Liver (tissue), 9 donors: ENCODE data around the gene SLA2. TPM values are rescaled to one million over a fixed set of nuclear protein-coding genes. Genes with fewer than 3 reads are reported as not detected.
"Not testable (repeated sequence)": the region's sequence is repeated elsewhere in the genome, so short reads cannot be mapped to it uniquely, and the experiment has no call there.

Experiments
- DNase-seq: peaks from one replicate; pipeline ENCODE4 v3.0.0-alpha.2; 2017; ENCODE audit warnings: low spot score
- H3K27ac ChIP-seq, 2 donors: one replicate each; pipeline ENCODE4 v1.7.0; 2013; ENCODE audit warnings: inconsistent platforms in 2 of 2, low read length in 2 of 2, control low read depth in 1 of 2, low read depth in 1 of 2, mild to moderate bottlenecking in 1 of 2
- H3K27me3 ChIP-seq, 4 donors: one replicate each; pipeline versions ENCODE4 v1.6.1 to v1.7.0; 2013; ENCODE audit warnings: low read length in 3 of 4, inconsistent platforms in 1 of 4, mild to moderate bottlenecking in 1 of 4, moderate library complexity in 1 of 4; ENCODE audit not compliant: control insufficient read depth in 4 of 4, insufficient read depth in 4 of 4
- H3K36me3 ChIP-seq, 4 donors: one replicate each; pipeline versions ENCODE4 v1.6.1 to v1.7.0; 2013; ENCODE audit warnings: low read length in 3 of 4, mild to moderate bottlenecking in 3 of 4, low read depth in 1 of 4, moderate library complexity in 1 of 4; ENCODE audit not compliant: control insufficient read depth in 4 of 4, insufficient read depth in 3 of 4
- H3K4me1 ChIP-seq, 4 donors: one replicate each; pipeline versions ENCODE4 v1.6.1 to v1.7.0; 2013; ENCODE audit warnings: low read length in 3 of 4, mild to moderate bottlenecking in 3 of 4, moderate library complexity in 1 of 4; ENCODE audit not compliant: control insufficient read depth in 4 of 4, insufficient read depth in 4 of 4
- H3K4me3 ChIP-seq, 3 donors: one replicate each; pipeline versions ENCODE4 v1.6.1 to v1.7.0; 2013; ENCODE audit warnings: low read length in 3 of 3, control low read depth in 1 of 3, low read depth in 1 of 3, mild to moderate bottlenecking in 1 of 3
- H3K9ac ChIP-seq, 2 donors: one replicate each; pipeline ENCODE4 v1.7.0; 2013; ENCODE audit warnings: low read length in 2 of 2, mild to moderate bottlenecking in 2 of 2, moderate library complexity in 2 of 2, control low read depth in 1 of 2, low read depth in 1 of 2
- H3K9me3 ChIP-seq, 4 donors: one replicate each; pipeline versions ENCODE4 v1.6.1 to v1.7.0; 2013; ENCODE audit warnings: low read length in 3 of 4; ENCODE audit not compliant: control insufficient read depth in 4 of 4
- ATF3 ChIP-seq: IDR thresholded peaks from 2 replicates; pipeline ENCODE4 v1.6.1; 2016; ENCODE audit warnings: antibody characterized with exemption
- CTCF ChIP-seq: fragments of 150-350 bp; IDR thresholded peaks from 2 replicates; pipeline ENCODE4 v1.5.1; 2017; ENCODE audit warnings: improper control_type of control experiment, low read depth, low read length; ENCODE audit not compliant: missing input control
- EGR1 ChIP-seq, 2 donors: IDR thresholded peaks; 2 replicates each; pipeline ENCODE4 v1.6.1; 2016 to 2018; ENCODE audit warnings: antibody characterized with exemption in 2 of 2, low read depth in 2 of 2
- FOXA1 ChIP-seq: IDR thresholded peaks from 2 replicates; pipeline ENCODE4 v1.6.1; 2016; ENCODE audit warnings: antibody characterized with exemption
- FOXA2 ChIP-seq: IDR thresholded peaks from 2 replicates; pipeline ENCODE4 v1.6.1; 2016; ENCODE audit warnings: antibody characterized with exemption
- GABPA ChIP-seq, 2 donors: IDR thresholded peaks in 1 of 2; conservative IDR thresholded peaks in 1 of 2; 2 replicates each; pipeline ENCODE4 v1.6.1; 2016; ENCODE audit warnings: antibody characterized with exemption in 2 of 2, mild to moderate bottlenecking in 1 of 2, moderate library complexity in 1 of 2
- HNF4A ChIP-seq, 2 donors: conservative IDR thresholded peaks; 2 replicates each; pipeline ENCODE4 v1.6.1; 2016; ENCODE audit warnings: antibody characterized with exemption in 2 of 2, mild to moderate bottlenecking in 2 of 2
- HNF4G ChIP-seq: IDR thresholded peaks from 2 replicates; pipeline ENCODE4 v1.6.1; 2016; ENCODE audit warnings: antibody characterized with exemption
- JUND ChIP-seq, 2 donors: IDR thresholded peaks; 2 replicates each; pipeline ENCODE4 v1.6.1; 2016; ENCODE audit warnings: antibody characterized with exemption in 2 of 2
- MAX ChIP-seq: IDR thresholded peaks from 2 replicates; pipeline ENCODE4 v1.6.1; 2016; ENCODE audit warnings: antibody characterized with exemption
- NR2F2 ChIP-seq: IDR thresholded peaks from 2 replicates; pipeline ENCODE4 v1.6.1; 2016; ENCODE audit warnings: antibody characterized with exemption
- RAD21 ChIP-seq, 2 donors: IDR thresholded peaks; 2 replicates each; pipeline ENCODE4 v1.6.1; 2016; ENCODE audit warnings: antibody characterized with exemption in 2 of 2, mild to moderate bottlenecking in 2 of 2
- RXRA ChIP-seq, 2 donors: IDR thresholded peaks; 2 replicates each; pipeline ENCODE4 v1.6.1; 2017 to 2018; ENCODE audit warnings: antibody characterized with exemption in 2 of 2, mild to moderate bottlenecking in 1 of 2
- SP1 ChIP-seq: IDR thresholded peaks from 2 replicates; pipeline ENCODE4 v1.6.1; 2018; ENCODE audit warnings: antibody characterized with exemption, mild to moderate bottlenecking
- TAF1 ChIP-seq: conservative IDR thresholded peaks from 2 replicates; pipeline ENCODE4 v1.6.1; 2016; ENCODE audit warnings: antibody characterized with exemption, mild to moderate bottlenecking
- YY1 ChIP-seq: IDR thresholded peaks from 2 replicates; pipeline ENCODE4 v1.6.1; 2016; ENCODE audit warnings: antibody characterized with exemption, mild to moderate bottlenecking
- WGBS: extraction: QIAGEN DNeasy Blood & Tissue Kit; methylation state at CpG from one replicate; pipeline ENCODE4 v1.1.7; 2013; 5-methylcytosine and 5-hydroxymethylcytosine counted together
- polyA plus RNA-seq, 2 donors: library from polyadenylated mRNA; stranded (reverse) in 1 of 2; unstranded in 1 of 2; fragments of 200-250 nt in 1 of 2; fragments of >200 nt in 1 of 2; fragmentation: Nextera tagmentation in 1 of 2; extraction: Ambion mirVana in 1 of 2; gene quantifications; one replicate each; pipeline versions ENCODE4 v1.2.1 to v1.2.3, GENCODE V29; 2013 to 2015
- total RNA-seq, 2 donors: library from RNA; depleted of rRNA; stranded (reverse); fragments of >200 nt; gene quantifications; one replicate each; pipeline ENCODE4 v1.2.3, GENCODE V29; 2014
- TF ChIP-seq, protein P1 (sequence below): IDR thresholded peaks from 2 replicates; pipeline ENCODE4 v1.6.1; 2016; ENCODE audit warnings: antibody characterized with exemption, mild to moderate bottlenecking
- donor health status: healthy.
- donor health status: healthy.
- donor health status: healthy.
- donor health status: healthy.
- donor health status: healthy.

Gene SLA2, protein sequence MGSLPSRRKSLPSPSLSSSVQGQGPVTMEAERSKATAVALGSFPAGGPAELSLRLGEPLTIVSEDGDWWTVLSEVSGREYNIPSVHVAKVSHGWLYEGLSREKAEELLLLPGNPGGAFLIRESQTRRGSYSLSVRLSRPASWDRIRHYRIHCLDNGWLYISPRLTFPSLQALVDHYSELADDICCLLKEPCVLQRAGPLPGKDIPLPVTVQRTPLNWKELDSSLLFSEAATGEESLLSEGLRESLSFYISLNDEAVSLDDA
- 1 to 10 TPM in 1 of 2 donors, under 1 TPM in 1; 0.59 to 1.6 TPM for total RNA-seq
- polyA plus RNA-seq = under 1 TPM; 0.18 to 0.24 TPM

- TF ChIP-seq FOXA2 (no peak), HNF4A (conservative IDR thresholded peaks at IDR 0.05) (no peak), GABPA (IDR thresholded peaks at IDR 0.05 in 1 of 2, conservative IDR thresholded peaks at IDR 0.05 in 1 of 2) (no peak)
- no peaks in the 10 kb centered on the region for H3K36me3 ChIP-seq
- WGBS = 61% methylated on average over 9 of the region's 9 CpGs
- DNase-seq = no peak
- H3K4me1 ChIP-seq = no peaks in the 10 kb centered on the region
- H3K27me3 ChIP-seq = no peaks in the 10 kb centered on the region
- H3K4me3 ChIP-seq = peak within 1 kb of the TSS in 2 of 3 donors; percentile 14 to 20
- no peaks in the 10 kb centered on the region for H3K9me3 ChIP-seq
- peak within 1 kb of the TSS in 1 of 2 donors; percentile 22 for H3K9ac ChIP-seq
- H3K27ac ChIP-seq = no peak within 1 kb of the TSS
These were observed at the start of gene SLA2 for GRCh38 chr20:36645998-36646397. TSS of gene SLA2 (minus strand) at chr20:36646196. CDS start at chr20:36641335, 4,861 bp downstream.

DNA sequence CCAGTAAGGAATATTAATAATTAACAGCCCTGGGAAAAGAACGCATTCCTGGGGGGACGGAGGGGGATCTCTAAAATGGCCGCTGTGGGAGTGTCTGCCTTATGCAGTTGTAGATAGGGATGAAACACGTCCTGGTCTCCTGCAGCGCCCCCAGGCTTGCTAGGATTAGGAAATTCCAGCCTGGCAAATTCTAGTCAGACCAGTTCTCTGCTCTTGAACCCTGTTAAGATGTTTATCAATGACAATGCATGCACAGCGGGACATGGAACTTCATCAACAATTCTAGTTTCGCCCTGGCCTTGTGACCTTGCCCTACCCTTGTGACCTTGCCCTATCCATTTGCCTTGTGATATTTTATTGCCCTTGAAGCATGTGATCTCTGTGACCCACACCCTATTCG, 49.5 kb upstream of the SLA2 start:
- H3K4me1 ChIP-seq, H3K27me3 ChIP-seq, H3K36me3 ChIP-seq, H3K27ac ChIP-seq, H3K9ac ChIP-seq, H3K9me3 ChIP-seq, H3K4me3 ChIP-seq, DNase-seq: not testable (repeated sequence)
- WGBS = 97% methylated on average over 8 of the region's 8 CpGs

GRCh38 chr20:36688630-36689029, 42.6 kb upstream of the SLA2 start:
- Histone ChIP-seq H3K27ac (no peak overlapping the region), H3K9ac (no peak overlapping the region), H3K4me3 (no peak overlapping the region), H3K27me3 (no peaks in the 10 kb centered on the region), H3K36me3 (peaks cover 2 to 14% (median 7%) of the 10 kb centered on the region in 4 donors), H3K9me3 (no peaks in the 10 kb centered on the region), H3K4me1 (no peaks in the 10 kb centered on the region)
- WGBS = 84% methylated on average over 7 of the region's 7 CpGs
- DNase-seq = no peak
- TF ChIP-seq RXRA (IDR thresholded peaks at IDR 0.05) = no peak
- no peak for TF ChIP-seq NR2F2
- TF ChIP-seq, protein P1, sequence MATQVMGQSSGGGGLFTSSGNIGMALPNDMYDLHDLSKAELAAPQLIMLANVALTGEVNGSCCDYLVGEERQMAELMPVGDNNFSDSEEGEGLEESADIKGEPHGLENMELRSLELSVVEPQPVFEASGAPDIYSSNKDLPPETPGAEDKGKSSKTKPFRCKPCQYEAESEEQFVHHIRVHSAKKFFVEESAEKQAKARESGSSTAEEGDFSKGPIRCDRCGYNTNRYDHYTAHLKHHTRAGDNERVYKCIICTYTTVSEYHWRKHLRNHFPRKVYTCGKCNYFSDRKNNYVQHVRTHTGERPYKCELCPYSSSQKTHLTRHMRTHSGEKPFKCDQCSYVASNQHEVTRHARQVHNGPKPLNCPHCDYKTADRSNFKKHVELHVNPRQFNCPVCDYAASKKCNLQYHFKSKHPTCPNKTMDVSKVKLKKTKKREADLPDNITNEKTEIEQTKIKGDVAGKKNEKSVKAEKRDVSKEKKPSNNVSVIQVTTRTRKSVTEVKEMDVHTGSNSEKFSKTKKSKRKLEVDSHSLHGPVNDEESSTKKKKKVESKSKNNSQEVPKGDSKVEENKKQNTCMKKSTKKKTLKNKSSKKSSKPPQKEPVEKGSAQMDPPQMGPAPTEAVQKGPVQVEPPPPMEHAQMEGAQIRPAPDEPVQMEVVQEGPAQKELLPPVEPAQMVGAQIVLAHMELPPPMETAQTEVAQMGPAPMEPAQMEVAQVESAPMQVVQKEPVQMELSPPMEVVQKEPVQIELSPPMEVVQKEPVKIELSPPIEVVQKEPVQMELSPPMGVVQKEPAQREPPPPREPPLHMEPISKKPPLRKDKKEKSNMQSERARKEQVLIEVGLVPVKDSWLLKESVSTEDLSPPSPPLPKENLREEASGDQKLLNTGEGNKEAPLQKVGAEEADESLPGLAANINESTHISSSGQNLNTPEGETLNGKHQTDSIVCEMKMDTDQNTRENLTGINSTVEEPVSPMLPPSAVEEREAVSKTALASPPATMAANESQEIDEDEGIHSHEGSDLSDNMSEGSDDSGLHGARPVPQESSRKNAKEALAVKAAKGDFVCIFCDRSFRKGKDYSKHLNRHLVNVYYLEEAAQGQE = no peak
- no peak for TF ChIP-seq RAD21 (IDR thresholded peaks at IDR 0.05)
- TF ChIP-seq TAF1 = no peak
- TF ChIP-seq JUND (IDR thresholded peaks at IDR 0.05) = no peak
- TF ChIP-seq GABPA (IDR thresholded peaks at IDR 0.05 in 1 of 2, conservative IDR thresholded peaks at IDR 0.05 in 1 of 2) = no peak
- no peak for TF ChIP-seq YY1
- TF ChIP-seq ATF3 = no peak
- TF ChIP-seq FOXA2 = no peak
- TF ChIP-seq CTCF = no peak
- TF ChIP-seq FOXA1 = no peak
- no peak for TF ChIP-seq MAX
- no peak for TF ChIP-seq HNF4G
- no peak for TF ChIP-seq SP1
- no peak for TF ChIP-seq EGR1 (IDR thresholded peaks at IDR 0.05; ENCODE audit: low read depth in 2 of 2)
